Muscle layer of colon (tissue), 2 donors: ENCODE measurements around the gene LNX2.

Experiments
- H3K27ac ChIP-seq: one replicate; pipeline ENCODE4 v1.7.0; 2013; ENCODE audit warnings: low read depth, mild to moderate bottlenecking, low read length, moderate library complexity
- H3K27me3 ChIP-seq, 2 donors: one replicate each; pipeline ENCODE4 v1.7.0; 2013; ENCODE audit warnings: low read length in 2 of 2, mild to moderate bottlenecking in 2 of 2; ENCODE audit not compliant: insufficient read depth in 2 of 2, control insufficient read depth in 1 of 2
- H3K36me3 ChIP-seq: one replicate; pipeline ENCODE4 v1.7.0; 2013; ENCODE audit warnings: mild to moderate bottlenecking, low read length; ENCODE audit not compliant: insufficient read depth
- H3K4me1 ChIP-seq: one replicate; pipeline ENCODE4 v1.7.0; 2013; ENCODE audit warnings: mild to moderate bottlenecking, low read length; ENCODE audit not compliant: insufficient read depth
- H3K4me3 ChIP-seq, 2 donors: one replicate each; pipeline ENCODE4 v1.7.0; 2013; ENCODE audit warnings: low read length in 2 of 2, low read depth in 1 of 2, mild to moderate bottlenecking in 1 of 2, moderate library complexity in 1 of 2
- H3K9ac ChIP-seq: one replicate; pipeline ENCODE4 v1.7.0; 2013; ENCODE audit warnings: low read length
- H3K9me3 ChIP-seq: one replicate; pipeline ENCODE4 v1.7.0; 2013; ENCODE audit warnings: mild to moderate bottlenecking, low read length
- donor health status: abdominal sarcoma.
- donor health status: Adenocarcinoma of cecum.

The LNX2 gene

GRCh38 chr13:27605099-27605498, 15.2 kb downstream of the LNX2 start:
- no peaks in the 10 kb centered on the region for H3K9me3 ChIP-seq
- H3K4me3 ChIP-seq, result no peak overlapping the region
- H3K4me1 ChIP-seq, result no peaks in the 10 kb centered on the region
- no peak overlapping the region for H3K27ac ChIP-seq
- no peak overlapping the region for H3K9ac ChIP-seq
- H3K27me3 ChIP-seq, result no peaks in the 10 kb centered on the region
- H3K36me3 ChIP-seq, result no peaks in the 10 kb centered on the region

- H3K4me3 ChIP-seq, result no peak overlapping the region
- no peaks in the 10 kb centered on the region for H3K9me3 ChIP-seq
- no peak overlapping the region for H3K9ac ChIP-seq
- H3K36me3 ChIP-seq, result no peaks in the 10 kb centered on the region
- no peaks in the 10 kb centered on the region for H3K4me1 ChIP-seq
- H3K27me3 ChIP-seq, result no peaks in the 10 kb centered on the region
- H3K27ac ChIP-seq, result no peak overlapping the region
Measured at GRCh38 chr13:27601803-27602202, 18.5 kb downstream of the LNX2 start.

GRCh38 chr13:27601208-27601607, 19.1 kb downstream of the LNX2 start:
- Histone ChIP-seq H3K4me3 (no peak overlapping the region), H3K9ac (no peak overlapping the region), H3K27me3 (no peaks in the 10 kb centered on the region), H3K27ac (no peak overlapping the region), H3K36me3 (no peaks in the 10 kb centered on the region), H3K4me1 (no peaks in the 10 kb centered on the region), H3K9me3 (no peaks in the 10 kb centered on the region)

- no peak overlapping the region for H3K27ac ChIP-seq
- H3K4me3 ChIP-seq, result no peak overlapping the region
- no peaks in the 10 kb centered on the region for H3K27me3 ChIP-seq
- H3K36me3 ChIP-seq, result no peaks in the 10 kb centered on the region
- H3K9me3 ChIP-seq, result no peaks in the 10 kb centered on the region
- H3K4me1 ChIP-seq, result no peaks in the 10 kb centered on the region
- no peak overlapping the region for H3K9ac ChIP-seq
Measured at GRCh38 chr13:27600711-27601110, 19.6 kb downstream of the LNX2 start.

- no peak overlapping the region for H3K27ac ChIP-seq
- H3K4me1 ChIP-seq, result no peaks in the 10 kb centered on the region
- H3K27me3 ChIP-seq, result no peaks in the 10 kb centered on the region
- no peak overlapping the region for H3K4me3 ChIP-seq
- H3K9ac ChIP-seq, result no peak overlapping the region
- H3K36me3 ChIP-seq, result no peaks in the 10 kb centered on the region
- H3K9me3 ChIP-seq, result no peaks in the 10 kb centered on the region
Measured at GRCh38 chr13:27599845-27600553, 20.3 kb downstream of the LNX2 start.

GRCh38 chr13:27599096-27599495, 21.2 kb downstream of the LNX2 start:
- Histone ChIP-seq H3K27ac (no peak overlapping the region), H3K9ac (no peak overlapping the region), H3K4me1 (no peaks in the 10 kb centered on the region)

GRCh38 chr13:27595055-27595811, 25.1 kb downstream of the LNX2 start:
- Histone ChIP-seq H3K27ac (no peak overlapping the region), H3K36me3 (no peaks in the 10 kb centered on the region), H3K9ac (no peak overlapping the region), H3K4me3 (no peak overlapping the region), H3K4me1 (no peaks in the 10 kb centered on the region), H3K27me3 (no peaks in the 10 kb centered on the region), H3K9me3 (no peaks in the 10 kb centered on the region)

More at GRCh38 chr13:27599096-27599495, 21.2 kb downstream of the LNX2 start:
- Histone ChIP-seq H3K27me3 (no peaks in the 10 kb centered on the region), H3K4me3 (no peak overlapping the region), H3K9me3 (no peaks in the 10 kb centered on the region), H3K36me3 (no peaks in the 10 kb centered on the region)

GRCh38 chr13:27593267-27593666, 27.1 kb downstream of the LNX2 start:
- Histone ChIP-seq H3K9ac (no peak overlapping the region), H3K4me1 (no peaks in the 10 kb centered on the region), H3K9me3 (no peaks in the 10 kb centered on the region)

GRCh38 chr13:27592865-27593264, 27.5 kb downstream of the LNX2 start:
- Histone ChIP-seq H3K9ac (no peak overlapping the region), H3K4me1 (no peaks in the 10 kb centered on the region), H3K9me3 (no peaks in the 10 kb centered on the region), H3K36me3 (no peaks in the 10 kb centered on the region), H3K4me3 (no peak overlapping the region), H3K27me3 (no peaks in the 10 kb centered on the region), H3K27ac (no peak overlapping the region)

More at GRCh38 chr13:27593267-27593666, 27.1 kb downstream of the LNX2 start:
- no peak overlapping the region for H3K27ac ChIP-seq
- H3K27me3 ChIP-seq, result no peaks in the 10 kb centered on the region
- H3K36me3 ChIP-seq, result no peaks in the 10 kb centered on the region
- no peak overlapping the region for H3K4me3 ChIP-seq

- Histone ChIP-seq H3K27ac (no peak overlapping the region), H3K9ac (no peak overlapping the region), H3K4me1 (peaks cover 6% of the 10 kb centered on the region), H3K4me3 (no peak overlapping the region), H3K36me3 (no peaks in the 10 kb centered on the region), H3K9me3 (no peaks in the 10 kb centered on the region), H3K27me3 (no peaks in the 10 kb centered on the region)
Measured at GRCh38 chr13:27588405-27588804, 31.9 kb downstream of the LNX2 start.

- Histone ChIP-seq H3K9me3 (no peaks in the 10 kb centered on the region), H3K36me3 (no peaks in the 10 kb centered on the region), H3K27ac (no peak overlapping the region), H3K4me1 (peaks cover 9% of the 10 kb centered on the region), H3K27me3 (no peaks in the 10 kb centered on the region), H3K9ac (no peak overlapping the region), H3K4me3 (no peak overlapping the region)
Measured at GRCh38 chr13:27587095-27587746, 33.1 kb downstream of the LNX2 start.
